ENCODE results near the gene RBFOX1.
"Not testable (repeated sequence)": the region's sequence is repeated elsewhere in the genome, so short reads cannot be mapped to it uniquely, and the experiment has no call there.

RBFOX1 gene

GRCh38 chr16:7501868-7502267, 169.2 kb downstream of the RBFOX1 start:
- Histone ChIP-seq H3K9me3 (no peaks in the 10 kb centered on the region), H3K4me3 (ENCODE audit: low read depth in 1 of 2, low read length in 1 of 2) (no peak overlapping the region)
- TF ChIP-seq, protein P1, sequence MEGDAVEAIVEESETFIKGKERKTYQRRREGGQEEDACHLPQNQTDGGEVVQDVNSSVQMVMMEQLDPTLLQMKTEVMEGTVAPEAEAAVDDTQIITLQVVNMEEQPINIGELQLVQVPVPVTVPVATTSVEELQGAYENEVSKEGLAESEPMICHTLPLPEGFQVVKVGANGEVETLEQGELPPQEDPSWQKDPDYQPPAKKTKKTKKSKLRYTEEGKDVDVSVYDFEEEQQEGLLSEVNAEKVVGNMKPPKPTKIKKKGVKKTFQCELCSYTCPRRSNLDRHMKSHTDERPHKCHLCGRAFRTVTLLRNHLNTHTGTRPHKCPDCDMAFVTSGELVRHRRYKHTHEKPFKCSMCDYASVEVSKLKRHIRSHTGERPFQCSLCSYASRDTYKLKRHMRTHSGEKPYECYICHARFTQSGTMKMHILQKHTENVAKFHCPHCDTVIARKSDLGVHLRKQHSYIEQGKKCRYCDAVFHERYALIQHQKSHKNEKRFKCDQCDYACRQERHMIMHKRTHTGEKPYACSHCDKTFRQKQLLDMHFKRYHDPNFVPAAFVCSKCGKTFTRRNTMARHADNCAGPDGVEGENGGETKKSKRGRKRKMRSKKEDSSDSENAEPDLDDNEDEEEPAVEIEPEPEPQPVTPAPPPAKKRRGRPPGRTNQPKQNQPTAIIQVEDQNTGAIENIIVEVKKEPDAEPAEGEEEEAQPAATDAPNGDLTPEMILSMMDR (IDR thresholded peaks at IDR 0.05), result no peak

DNA sequence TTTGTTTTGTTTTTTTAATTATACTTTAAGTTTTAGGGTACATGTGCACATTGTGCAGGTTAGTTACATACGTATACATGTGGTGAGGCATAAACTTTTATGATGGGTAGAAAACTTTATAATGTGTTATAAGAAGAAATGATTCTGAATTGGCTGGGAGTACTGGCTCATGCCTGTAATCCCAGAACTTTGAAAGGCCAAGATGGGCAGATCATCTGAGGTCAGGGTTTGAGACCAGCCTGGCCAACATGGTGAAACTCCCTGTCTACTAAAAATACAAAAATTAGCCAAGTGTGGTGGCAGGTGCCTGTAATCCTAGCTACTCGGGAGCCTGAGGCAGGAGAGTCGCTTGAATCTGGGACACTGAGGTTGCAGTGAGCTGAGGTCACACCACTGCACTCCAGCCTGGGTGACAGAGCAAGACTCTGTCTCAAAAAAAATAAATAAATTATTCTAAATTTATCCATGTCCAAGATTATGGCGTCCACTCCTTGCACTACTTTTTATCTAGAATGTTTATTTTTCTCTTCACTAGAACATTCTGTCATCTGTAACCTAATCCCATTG, 170.0 kb downstream of the RBFOX1 start:
- not testable (repeated sequence) for H3K27me3 ChIP-seq; H3K4me3 ChIP-seq (ENCODE audit: low read depth in 1 of 2, low read length in 1 of 2); H3K9me3 ChIP-seq; H3K27ac ChIP-seq; H3K4me1 ChIP-seq (ENCODE audit: control insufficient read depth in 1 of 2, insufficient read depth in 1 of 2, low read depth in 1 of 2, low read length in 1 of 2); H3K36me3 ChIP-seq

More at GRCh38 chr16:7501868-7502267, 169.2 kb downstream of the RBFOX1 start:
- Histone ChIP-seq H3K27me3 (no peaks in the 10 kb centered on the region), H3K27ac (no peak overlapping the region), H3K4me1 (ENCODE audit: control insufficient read depth in 1 of 2, insufficient read depth in 1 of 2, low read depth in 1 of 2, low read length in 1 of 2) (no peaks in the 10 kb centered on the region), H3K36me3 (no peaks in the 10 kb centered on the region)

- TF ChIP-seq, protein P1 (IDR thresholded peaks at IDR 0.05), result no peak
Measured at GRCh38 chr16:7503666-7504065, 171.0 kb downstream of the RBFOX1 start.

DNA sequence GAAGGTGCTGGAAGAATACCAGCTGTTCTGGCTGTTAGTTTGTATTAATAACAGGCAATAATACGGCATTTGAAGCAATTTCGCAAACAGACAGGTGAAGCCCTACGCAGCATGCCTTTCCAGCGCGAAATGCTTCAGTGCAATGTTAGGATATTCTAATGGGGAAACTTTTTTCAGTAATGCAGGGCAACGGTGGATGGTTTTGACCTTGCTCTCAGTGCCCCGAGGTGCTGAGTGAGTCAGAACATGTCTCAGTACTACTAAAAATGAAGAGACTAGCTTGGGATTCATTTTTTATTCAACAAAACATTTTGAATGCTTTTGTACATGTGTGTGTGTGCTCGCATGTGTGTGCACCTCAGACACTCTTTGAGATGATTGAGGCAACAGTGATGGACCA, 172.2 kb downstream of the RBFOX1 start:
- no peaks in the 10 kb centered on the region for H3K9me3 ChIP-seq
- H3K27ac ChIP-seq, result no peak overlapping the region
- H3K4me1 ChIP-seq (ENCODE audit: control insufficient read depth in 1 of 2, insufficient read depth in 1 of 2, low read depth in 1 of 2, low read length in 1 of 2), result no peaks in the 10 kb centered on the region
- H3K27me3 ChIP-seq, result no peaks in the 10 kb centered on the region
- TF ChIP-seq, protein P1 (IDR thresholded peaks at IDR 0.05), result no peak
- no peaks in the 10 kb centered on the region for H3K36me3 ChIP-seq
- H3K4me3 ChIP-seq (ENCODE audit: low read depth in 1 of 2, low read length in 1 of 2), result no peak overlapping the region

More at GRCh38 chr16:7503666-7504065, 171.0 kb downstream of the RBFOX1 start:
- Histone ChIP-seq H3K27me3 (no peaks in the 10 kb centered on the region), H3K9me3 (no peaks in the 10 kb centered on the region), H3K27ac (no peak overlapping the region), H3K36me3 (no peaks in the 10 kb centered on the region), H3K4me1 (ENCODE audit: control insufficient read depth in 1 of 2, insufficient read depth in 1 of 2, low read depth in 1 of 2, low read length in 1 of 2) (no peaks in the 10 kb centered on the region), H3K4me3 (ENCODE audit: low read depth in 1 of 2, low read length in 1 of 2) (no peak overlapping the region)

- Histone ChIP-seq H3K27me3 (no peaks in the 10 kb centered on the region), H3K36me3 (no peaks in the 10 kb centered on the region), H3K4me1 (ENCODE audit: control insufficient read depth in 1 of 2, insufficient read depth in 1 of 2, low read depth in 1 of 2, low read length in 1 of 2) (no peaks in the 10 kb centered on the region), H3K9me3 (no peaks in the 10 kb centered on the region), H3K4me3 (ENCODE audit: low read depth in 1 of 2, low read length in 1 of 2) (no peak overlapping the region), H3K27ac (no peak overlapping the region)
- TF ChIP-seq, protein P1 (IDR thresholded peaks at IDR 0.05), result no peak
Measured at GRCh38 chr16:7505495-7505894, 172.8 kb downstream of the RBFOX1 start.

GRCh38 chr16:7506363-7506762, 173.7 kb downstream of the RBFOX1 start:
- Histone ChIP-seq H3K9me3 (no peaks in the 10 kb centered on the region), H3K36me3 (no peaks in the 10 kb centered on the region), H3K27ac (no peak overlapping the region), H3K4me3 (ENCODE audit: low read depth in 1 of 2, low read length in 1 of 2) (no peak overlapping the region), H3K4me1 (ENCODE audit: control insufficient read depth in 1 of 2, insufficient read depth in 1 of 2, low read depth in 1 of 2, low read length in 1 of 2) (no peaks in the 10 kb centered on the region), H3K27me3 (no peaks in the 10 kb centered on the region)
- TF ChIP-seq, protein P1 (IDR thresholded peaks at IDR 0.05), result no peak

All from neutrophil (primary cell).